ENCODE measurements around the gene FRMD4A. TPM values are rescaled to one million over a fixed set of nuclear protein-coding genes. Genes with fewer than 3 reads are reported as not detected.

FRMD4A gene
- total RNA-seq, 2 experiments from 2014 or later: 0.88 to 1.4 TPM

DNA sequence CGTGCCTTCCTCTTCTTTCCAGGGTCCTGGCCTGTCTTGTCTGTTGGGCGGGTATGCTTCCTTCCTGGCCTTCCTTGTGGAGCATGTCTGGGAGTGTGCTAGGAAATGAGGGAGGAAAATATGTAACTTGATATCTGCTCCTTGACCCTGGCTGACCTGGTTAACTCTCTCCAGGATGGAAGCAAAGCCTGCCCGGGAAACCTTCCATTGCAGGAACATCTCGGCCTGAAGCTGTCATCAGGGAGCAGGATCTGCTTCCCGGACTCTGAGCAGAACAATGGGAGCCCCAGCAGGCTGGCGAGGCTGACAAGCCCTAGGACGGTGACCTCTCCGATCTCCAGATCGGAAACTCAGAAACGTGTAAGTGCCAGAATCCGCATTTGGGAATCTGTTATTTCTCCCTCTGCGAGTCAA lies 340.3 kb downstream of the FRMD4A start:
- Mint-ChIP-seq H3K9me3 (no peaks in the 10 kb centered on the region), H3K27me3 (peaks cover 3% of the 10 kb centered on the region), H3K27ac (no peak overlapping the region), H3K4me1 (peaks cover 3% of the 10 kb centered on the region), H3K4me3 (no peak overlapping the region), H3K36me3 (no peaks in the 10 kb centered on the region)
- POLR2A ChIA-PET: no interaction called here
- ATAC-seq (ENCODE audit: low read depth): no peak
- no peak for DNase-seq

DNA sequence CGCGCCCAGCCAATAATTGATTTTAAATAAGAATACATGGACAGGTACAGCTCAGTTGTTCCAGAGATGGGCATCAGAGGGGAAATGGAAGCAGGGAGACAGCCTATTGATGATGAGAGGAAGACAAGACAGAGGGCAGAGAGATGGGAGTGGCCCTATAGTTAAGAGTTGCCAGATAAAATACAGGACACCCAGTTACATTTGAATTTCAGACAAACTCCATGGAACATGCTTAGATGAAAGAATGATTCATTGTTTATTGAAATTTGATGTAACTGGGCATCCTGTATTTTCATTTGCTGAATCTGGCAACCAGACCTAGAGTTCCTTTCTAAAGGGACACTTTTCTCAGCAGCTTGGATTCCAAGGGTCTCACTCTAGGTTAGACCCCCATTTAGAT lies 341.1 kb downstream of the FRMD4A start:
- Mint-ChIP-seq H3K27ac (no peak overlapping the region), H3K4me3 (no peak overlapping the region), H3K36me3 (no peaks in the 10 kb centered on the region)

DNA sequence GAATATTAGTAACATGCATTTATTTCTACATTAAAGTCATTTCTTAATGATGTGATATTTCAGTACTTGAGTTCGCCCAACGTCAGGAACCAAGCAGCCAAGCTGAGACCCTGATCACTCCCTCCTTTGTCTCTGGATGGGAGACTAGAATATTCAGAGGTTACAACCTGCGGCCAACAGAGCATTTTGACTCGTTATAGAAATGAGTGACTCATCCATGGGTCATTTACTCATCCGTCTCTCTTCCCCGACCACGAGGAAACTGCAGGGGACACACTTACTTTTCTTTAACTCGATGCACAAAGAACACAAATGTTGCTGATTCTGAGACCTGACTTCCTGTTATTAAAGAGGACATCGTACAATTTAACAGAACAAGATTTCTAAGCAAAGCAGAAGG lies 343.3 kb downstream of the FRMD4A start:
- Mint-ChIP-seq H3K9me3 (no peaks in the 10 kb centered on the region), H3K27ac (no peak overlapping the region), H3K4me3 (no peak overlapping the region), H3K36me3 (no peaks in the 10 kb centered on the region), H3K4me1 (peaks cover 3% of the 10 kb centered on the region), H3K27me3 (peaks cover 3% of the 10 kb centered on the region)
- DNase-seq (no peak), ATAC-seq (ENCODE audit: low read depth) (no peak)
- POLR2A ChIA-PET: no interaction called here

More for the DNA sequence above, 341.1 kb downstream of the FRMD4A start:
- DNase-seq (no peak), ATAC-seq (ENCODE audit: low read depth) (no peak)
- peaks cover 3% of the 10 kb centered on the region for H3K27me3 Mint-ChIP-seq
- POLR2A ChIA-PET: no interaction called here
- peaks cover 3% of the 10 kb centered on the region for H3K4me1 Mint-ChIP-seq
- no peaks in the 10 kb centered on the region for H3K9me3 Mint-ChIP-seq

DNA sequence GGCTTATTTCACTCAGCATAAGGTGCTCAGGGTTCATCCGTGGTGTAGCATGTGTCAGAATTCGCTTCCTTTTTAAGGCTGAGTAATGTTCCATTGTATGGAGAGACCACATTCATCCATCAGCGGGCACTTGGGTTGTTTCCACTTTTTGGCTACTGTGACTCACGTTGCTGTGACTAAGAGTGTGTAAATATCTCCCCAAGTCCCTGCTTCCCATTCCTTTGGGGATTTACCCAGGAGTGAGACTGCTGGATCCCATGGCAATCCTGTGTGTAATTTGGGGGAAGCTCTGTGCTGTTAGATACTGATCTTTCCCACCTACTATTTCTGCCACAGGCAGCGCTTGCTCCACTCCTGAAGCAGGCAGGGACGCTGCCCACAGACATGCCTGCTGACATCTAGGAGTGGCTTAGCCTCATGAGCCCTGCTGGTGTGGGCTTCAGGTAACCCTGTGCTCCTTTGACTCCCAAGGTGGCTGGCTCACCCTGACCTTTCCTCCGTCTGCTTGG lies 346.0 kb downstream of the FRMD4A start:
- POLR2A ChIA-PET: no interaction called here
- Mint-ChIP-seq H3K27ac (no peak overlapping the region), H3K4me1 (peaks cover 1% of the 10 kb centered on the region), H3K9me3 (no peaks in the 10 kb centered on the region), H3K27me3 (no peaks in the 10 kb centered on the region), H3K4me3 (no peak overlapping the region), H3K36me3 (no peaks in the 10 kb centered on the region)
- DNase-seq: no peak
- ATAC-seq (ENCODE audit: low read depth): no peak

DNA sequence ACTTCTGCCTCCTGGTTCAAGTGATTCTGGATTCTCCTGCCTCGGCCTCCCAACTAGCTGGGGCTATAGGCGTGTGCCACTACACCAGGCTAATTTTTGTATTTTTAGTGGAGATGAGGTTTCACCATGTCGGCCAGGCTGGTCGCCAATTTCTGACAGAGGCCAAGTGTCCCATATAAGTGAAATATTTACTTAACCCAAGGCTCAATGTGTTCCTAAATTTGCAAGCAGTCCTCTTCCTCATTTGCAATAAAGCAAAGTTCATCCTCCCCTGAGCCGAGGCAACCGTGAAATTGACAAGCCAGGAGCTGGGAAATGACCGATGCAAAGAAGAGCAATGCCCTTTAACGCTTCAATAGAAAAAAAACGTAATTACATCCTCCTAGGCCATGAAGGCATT lies 347.7 kb downstream of the FRMD4A start:
- no peaks in the 10 kb centered on the region for H3K9me3 Mint-ChIP-seq
- H3K27ac Mint-ChIP-seq: no peak overlapping the region
- DNase-seq (no peak), ATAC-seq (ENCODE audit: low read depth) (no peak)
- H3K4me1 Mint-ChIP-seq: peaks cover 1% of the 10 kb centered on the region
- no peak overlapping the region for H3K4me3 Mint-ChIP-seq
- H3K36me3 Mint-ChIP-seq: no peaks in the 10 kb centered on the region
- POLR2A ChIA-PET: no interaction called here
- H3K27me3 Mint-ChIP-seq: no peaks in the 10 kb centered on the region

- Mint-ChIP-seq H3K27me3 (no peaks in the 10 kb centered on the region), H3K4me3 (no peak overlapping the region), H3K36me3 (no peaks in the 10 kb centered on the region), H3K9me3 (no peaks in the 10 kb centered on the region), H3K27ac (no peak overlapping the region), H3K4me1 (no peaks in the 10 kb centered on the region)
- DNase-seq: no peak
- no peak for ATAC-seq (ENCODE audit: low read depth)
- POLR2A ChIA-PET: no interaction called here
Observed at GRCh38 chr10:13978533-13979115, 352.1 kb downstream of the FRMD4A start.

DNA sequence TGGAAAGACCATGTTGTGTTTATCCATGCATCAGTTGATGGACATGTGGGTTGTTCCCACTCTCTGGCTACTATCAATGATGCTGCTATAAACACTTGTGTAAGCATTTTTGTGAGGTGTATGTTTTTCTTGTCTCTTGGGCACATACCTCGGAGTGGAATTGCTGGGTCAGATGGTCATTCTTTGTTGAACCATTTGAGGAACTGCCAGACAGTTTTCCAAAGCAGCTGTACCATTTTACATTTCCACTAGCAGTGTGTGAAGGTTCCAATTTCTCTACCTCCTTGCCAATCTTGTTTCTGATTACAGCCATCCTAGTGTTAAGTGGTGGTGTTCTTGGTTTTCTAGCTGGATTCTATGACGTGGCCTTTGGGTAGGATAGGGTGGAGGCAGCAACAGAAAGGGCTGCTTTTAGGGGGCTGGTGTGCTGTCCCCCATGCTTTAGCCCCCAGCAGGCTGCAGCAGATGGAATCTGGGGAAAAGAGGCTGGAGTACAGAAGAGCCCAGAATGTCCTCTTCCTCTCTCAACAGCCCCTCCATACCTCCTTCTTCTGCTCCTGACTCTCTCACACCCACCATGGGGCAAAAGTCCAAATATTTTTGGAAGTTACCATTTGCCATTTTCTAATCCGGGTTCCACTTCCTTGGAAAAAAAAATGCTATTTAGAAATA lies 352.7 kb downstream of the FRMD4A start:
- POLR2A ChIA-PET: no interaction called here
- ATAC-seq (ENCODE audit: low read depth): no peak
- H3K4me1 Mint-ChIP-seq: no peaks in the 10 kb centered on the region

GRCh38 chr10:13973742-13974141 lies 357.0 kb downstream of the FRMD4A start:
- H3K4me3 Mint-ChIP-seq: no peak overlapping the region
- ATAC-seq (ENCODE audit: low read depth): no peak
- H3K9me3 Mint-ChIP-seq: no peaks in the 10 kb centered on the region
- H3K27me3 Mint-ChIP-seq: peaks cover 4% of the 10 kb centered on the region
- DNase-seq: no peak
- no peaks in the 10 kb centered on the region for H3K4me1 Mint-ChIP-seq
- H3K27ac Mint-ChIP-seq: no peak overlapping the region
- H3K36me3 Mint-ChIP-seq: no peaks in the 10 kb centered on the region
- POLR2A ChIA-PET: no interaction called here

More for the DNA sequence above, 352.7 kb downstream of the FRMD4A start:
- Mint-ChIP-seq H3K27ac (no peak overlapping the region), H3K27me3 (no peaks in the 10 kb centered on the region), H3K9me3 (no peaks in the 10 kb centered on the region), H3K36me3 (no peaks in the 10 kb centered on the region), H3K4me3 (no peak overlapping the region)
- no peak for DNase-seq

GRCh38 chr10:13972609-13973008 lies 358.1 kb downstream of the FRMD4A start:
- H3K9me3 Mint-ChIP-seq: no peaks in the 10 kb centered on the region
- ATAC-seq (ENCODE audit: low read depth): no peak
- H3K27me3 Mint-ChIP-seq: peaks cover 4% of the 10 kb centered on the region
- H3K4me3 Mint-ChIP-seq: no peak overlapping the region
- H3K27ac Mint-ChIP-seq: no peak overlapping the region
- no peaks in the 10 kb centered on the region for H3K4me1 Mint-ChIP-seq
- POLR2A ChIA-PET: no interaction called here
- DNase-seq: no peak
- H3K36me3 Mint-ChIP-seq: no peaks in the 10 kb centered on the region

DNA sequence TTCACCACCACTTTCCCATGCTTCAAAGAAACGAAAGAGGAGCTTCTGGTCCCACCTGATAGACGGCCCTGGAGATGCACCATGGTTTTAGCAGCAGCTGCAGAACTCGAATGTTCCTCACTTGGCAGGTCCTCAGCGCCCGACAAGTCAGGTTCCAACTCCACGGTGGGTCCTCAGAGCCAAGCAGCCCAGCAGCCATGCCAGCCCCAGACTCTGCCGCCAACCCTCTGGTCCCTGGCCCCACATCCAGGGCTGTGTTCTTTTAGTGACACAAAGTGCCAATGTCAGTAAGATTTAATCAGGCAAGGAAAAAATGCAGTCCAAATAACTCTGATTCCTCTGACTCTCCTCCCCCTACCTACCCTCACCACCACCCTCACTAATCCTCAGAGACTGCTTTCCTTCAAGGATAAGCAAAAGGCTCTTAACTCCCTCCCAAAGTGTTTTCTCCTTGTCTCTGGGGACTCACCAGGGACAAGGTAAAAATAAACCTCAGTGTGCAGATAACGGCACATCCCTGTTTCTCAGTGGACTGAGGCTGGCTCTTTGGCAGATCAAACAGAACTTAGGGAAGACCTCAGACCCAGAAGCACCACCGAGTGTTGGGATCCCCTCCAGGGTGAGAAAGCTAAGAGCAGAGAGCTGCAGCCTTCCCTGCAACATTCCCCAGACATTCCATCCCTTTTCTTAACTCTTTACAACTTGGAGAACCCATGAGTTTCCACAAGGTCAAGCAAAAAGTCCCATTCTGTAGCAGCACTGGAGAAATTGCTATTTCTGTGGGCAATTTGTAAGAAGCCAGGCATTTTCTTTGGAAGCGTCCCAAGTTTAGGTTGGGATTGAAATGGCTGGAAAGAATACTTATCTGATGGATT lies 358.9 kb downstream of the FRMD4A start:
- peaks cover 1% of the 10 kb centered on the region for H3K9me3 Mint-ChIP-seq
- H3K27ac Mint-ChIP-seq: no peak overlapping the region
- no peak overlapping the region for H3K4me3 Mint-ChIP-seq
- H3K27me3 Mint-ChIP-seq: peaks cover 4% of the 10 kb centered on the region
- no peaks in the 10 kb centered on the region for H3K4me1 Mint-ChIP-seq
- no peaks in the 10 kb centered on the region for H3K36me3 Mint-ChIP-seq
- POLR2A ChIA-PET: no interaction called here
- no peak for ATAC-seq (ENCODE audit: low read depth)
- no peak for DNase-seq

GRCh38 chr10:13970957-13971353 lies 359.8 kb downstream of the FRMD4A start:
- no peak for DNase-seq
- Mint-ChIP-seq H3K36me3 (no peaks in the 10 kb centered on the region), H3K27ac (no peak overlapping the region), H3K27me3 (peaks cover 4% of the 10 kb centered on the region), H3K9me3 (peaks cover 1% of the 10 kb centered on the region), H3K4me1 (no peaks in the 10 kb centered on the region), H3K4me3 (no peak overlapping the region)
- ATAC-seq (ENCODE audit: low read depth): no peak
- POLR2A ChIA-PET: no interaction called here

DNA sequence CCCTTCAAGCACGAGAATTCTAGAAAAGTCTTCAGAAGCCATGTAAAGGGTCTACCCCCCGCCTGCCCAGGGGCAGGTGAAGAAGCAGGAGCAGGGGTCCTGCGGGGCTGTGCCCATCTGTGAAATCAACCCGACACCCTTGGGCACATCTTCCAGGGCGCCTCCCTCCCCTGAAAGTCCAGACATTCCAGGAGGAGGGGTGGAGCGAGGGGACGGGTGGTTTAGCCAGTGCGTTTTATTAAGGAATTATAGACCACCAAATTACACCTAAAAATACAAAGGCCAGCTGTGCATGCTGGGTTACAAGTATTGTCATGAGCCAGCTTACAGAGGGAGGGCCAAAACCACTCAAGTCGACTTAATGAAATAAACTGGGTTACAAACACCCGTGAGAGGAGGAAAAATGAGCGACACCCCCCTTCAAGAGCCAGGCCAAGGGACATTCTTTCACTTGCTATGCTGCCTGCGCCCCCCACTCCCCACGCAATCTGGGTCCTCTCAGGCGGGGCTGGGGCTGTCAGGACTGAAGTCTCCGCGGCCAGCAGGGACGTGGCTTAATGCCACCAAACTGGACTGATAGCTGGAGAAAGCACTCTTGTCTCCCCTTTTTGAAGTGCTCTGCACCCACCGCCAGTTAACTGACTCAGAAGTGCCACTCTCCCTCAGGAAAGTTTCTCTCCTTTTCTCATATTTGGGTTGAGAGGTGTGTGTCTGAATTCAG lies 360.3 kb downstream of the FRMD4A start:
- peaks cover 4% of the 10 kb centered on the region for H3K27me3 Mint-ChIP-seq
- peaks cover 1% of the 10 kb centered on the region for H3K9me3 Mint-ChIP-seq
- no peaks in the 10 kb centered on the region for H3K36me3 Mint-ChIP-seq
- no peaks in the 10 kb centered on the region for H3K4me1 Mint-ChIP-seq
- H3K4me3 Mint-ChIP-seq: no peak overlapping the region
- DNase-seq (no peak), ATAC-seq (ENCODE audit: low read depth) (no peak)
- no peak overlapping the region for H3K27ac Mint-ChIP-seq
- POLR2A ChIA-PET: no interaction called here

DNA sequence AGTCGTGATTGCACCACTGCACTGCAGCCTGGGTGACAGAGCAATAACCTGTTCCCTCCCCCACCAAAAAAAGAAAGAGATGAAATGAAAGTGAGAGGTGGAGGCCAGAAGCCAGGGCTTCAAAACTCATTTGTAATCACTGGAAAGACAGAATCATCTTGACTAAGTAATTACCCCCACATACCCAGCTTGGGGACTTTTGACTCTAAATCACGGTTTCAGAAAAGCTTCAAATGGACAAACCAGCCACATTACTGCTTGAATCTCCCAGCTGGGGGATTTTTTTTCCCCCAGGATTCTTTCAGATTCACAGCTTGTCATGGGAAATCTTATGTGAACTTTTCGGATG lies 361.0 kb downstream of the FRMD4A start:
- Mint-ChIP-seq H3K9me3 (peaks cover 1% of the 10 kb centered on the region), H3K4me1 (no peaks in the 10 kb centered on the region), H3K36me3 (no peaks in the 10 kb centered on the region), H3K27ac (no peak overlapping the region), H3K27me3 (peaks cover 6% of the 10 kb centered on the region), H3K4me3 (no peak overlapping the region)
- POLR2A ChIA-PET: no interaction called here
- DNase-seq (no peak), ATAC-seq (ENCODE audit: low read depth) (no peak)

Measured in activated naive CD8-positive, alpha-beta T cell treated with anti-CD3 and anti-CD28 coated beads, Interleukin-2, amount 10 ng/mL, durations not matched to agents 7 days and 5 days (primary cell).